H1 (cell line): ENCODE data around the gene ANO2. TPM values are rescaled to one million over a fixed set of nuclear protein-coding genes. Genes with fewer than 3 reads are reported as not detected.

Experiments used
- CTBP2 ChIP-seq: IDR thresholded peaks from 2 replicates; pipeline ENCODE4 v1.7.0; 2011; ENCODE audit warnings: borderline replicate concordance, mild to moderate bottlenecking, moderate library complexity, mixed read lengths, low read length; ENCODE audit not compliant: insufficient read depth, insufficient read length
- polyA plus RNA-seq, 7 experiments: library from polyadenylated mRNA; depleted of rRNA in 3 of 7; stranded (reverse) in 5 of 7; unstranded in 2 of 7; fragments of >200 nt in 5 of 7; fragments of 200-250 nt in 2 of 7; gene quantifications; 1 replicate in 5 of 7; 2 replicates in 1 of 7; 4 replicates in 1 of 7; pipeline versions ENCODE4 v1.2.1 to v1.2.3, GENCODE V29; 2011 to 2013; ENCODE audit warnings: missing spikeins in 2 of 7, mixed read lengths in 2 of 7
- total RNA-seq: library from RNA; stranded (reverse); fragmentation: NEBNext Ultra II Directional; extraction: Animal tissue kit (Norgen Biotek cat#: 25700); gene quantifications from 2 replicates; pipeline ENCODE4 v1.2.1, GENCODE V29; 2021
- TF ChIP-seq, protein P1 (sequence below): fragments of 300-600 bp; sonication (generic); IDR thresholded peaks from 2 replicates; pipeline ENCODE4 v1.7.1; 2012; ENCODE audit warnings: low read length, moderate library complexity, mild to moderate bottlenecking, inconsistent platforms; ENCODE audit not compliant: insufficient replicate concordance

The ANO2 gene
- total and polyA plus RNA-seq, 2 of the 8 experiments (the other 6 are each of a cell fraction or from before 2014, with no cell fraction given): 1.9 to 5.5 TPM

GRCh38 chr12:5730962-5731361 lies 214.1 kb downstream of the ANO2 start (continued):
- TF ChIP-seq, protein P1, sequence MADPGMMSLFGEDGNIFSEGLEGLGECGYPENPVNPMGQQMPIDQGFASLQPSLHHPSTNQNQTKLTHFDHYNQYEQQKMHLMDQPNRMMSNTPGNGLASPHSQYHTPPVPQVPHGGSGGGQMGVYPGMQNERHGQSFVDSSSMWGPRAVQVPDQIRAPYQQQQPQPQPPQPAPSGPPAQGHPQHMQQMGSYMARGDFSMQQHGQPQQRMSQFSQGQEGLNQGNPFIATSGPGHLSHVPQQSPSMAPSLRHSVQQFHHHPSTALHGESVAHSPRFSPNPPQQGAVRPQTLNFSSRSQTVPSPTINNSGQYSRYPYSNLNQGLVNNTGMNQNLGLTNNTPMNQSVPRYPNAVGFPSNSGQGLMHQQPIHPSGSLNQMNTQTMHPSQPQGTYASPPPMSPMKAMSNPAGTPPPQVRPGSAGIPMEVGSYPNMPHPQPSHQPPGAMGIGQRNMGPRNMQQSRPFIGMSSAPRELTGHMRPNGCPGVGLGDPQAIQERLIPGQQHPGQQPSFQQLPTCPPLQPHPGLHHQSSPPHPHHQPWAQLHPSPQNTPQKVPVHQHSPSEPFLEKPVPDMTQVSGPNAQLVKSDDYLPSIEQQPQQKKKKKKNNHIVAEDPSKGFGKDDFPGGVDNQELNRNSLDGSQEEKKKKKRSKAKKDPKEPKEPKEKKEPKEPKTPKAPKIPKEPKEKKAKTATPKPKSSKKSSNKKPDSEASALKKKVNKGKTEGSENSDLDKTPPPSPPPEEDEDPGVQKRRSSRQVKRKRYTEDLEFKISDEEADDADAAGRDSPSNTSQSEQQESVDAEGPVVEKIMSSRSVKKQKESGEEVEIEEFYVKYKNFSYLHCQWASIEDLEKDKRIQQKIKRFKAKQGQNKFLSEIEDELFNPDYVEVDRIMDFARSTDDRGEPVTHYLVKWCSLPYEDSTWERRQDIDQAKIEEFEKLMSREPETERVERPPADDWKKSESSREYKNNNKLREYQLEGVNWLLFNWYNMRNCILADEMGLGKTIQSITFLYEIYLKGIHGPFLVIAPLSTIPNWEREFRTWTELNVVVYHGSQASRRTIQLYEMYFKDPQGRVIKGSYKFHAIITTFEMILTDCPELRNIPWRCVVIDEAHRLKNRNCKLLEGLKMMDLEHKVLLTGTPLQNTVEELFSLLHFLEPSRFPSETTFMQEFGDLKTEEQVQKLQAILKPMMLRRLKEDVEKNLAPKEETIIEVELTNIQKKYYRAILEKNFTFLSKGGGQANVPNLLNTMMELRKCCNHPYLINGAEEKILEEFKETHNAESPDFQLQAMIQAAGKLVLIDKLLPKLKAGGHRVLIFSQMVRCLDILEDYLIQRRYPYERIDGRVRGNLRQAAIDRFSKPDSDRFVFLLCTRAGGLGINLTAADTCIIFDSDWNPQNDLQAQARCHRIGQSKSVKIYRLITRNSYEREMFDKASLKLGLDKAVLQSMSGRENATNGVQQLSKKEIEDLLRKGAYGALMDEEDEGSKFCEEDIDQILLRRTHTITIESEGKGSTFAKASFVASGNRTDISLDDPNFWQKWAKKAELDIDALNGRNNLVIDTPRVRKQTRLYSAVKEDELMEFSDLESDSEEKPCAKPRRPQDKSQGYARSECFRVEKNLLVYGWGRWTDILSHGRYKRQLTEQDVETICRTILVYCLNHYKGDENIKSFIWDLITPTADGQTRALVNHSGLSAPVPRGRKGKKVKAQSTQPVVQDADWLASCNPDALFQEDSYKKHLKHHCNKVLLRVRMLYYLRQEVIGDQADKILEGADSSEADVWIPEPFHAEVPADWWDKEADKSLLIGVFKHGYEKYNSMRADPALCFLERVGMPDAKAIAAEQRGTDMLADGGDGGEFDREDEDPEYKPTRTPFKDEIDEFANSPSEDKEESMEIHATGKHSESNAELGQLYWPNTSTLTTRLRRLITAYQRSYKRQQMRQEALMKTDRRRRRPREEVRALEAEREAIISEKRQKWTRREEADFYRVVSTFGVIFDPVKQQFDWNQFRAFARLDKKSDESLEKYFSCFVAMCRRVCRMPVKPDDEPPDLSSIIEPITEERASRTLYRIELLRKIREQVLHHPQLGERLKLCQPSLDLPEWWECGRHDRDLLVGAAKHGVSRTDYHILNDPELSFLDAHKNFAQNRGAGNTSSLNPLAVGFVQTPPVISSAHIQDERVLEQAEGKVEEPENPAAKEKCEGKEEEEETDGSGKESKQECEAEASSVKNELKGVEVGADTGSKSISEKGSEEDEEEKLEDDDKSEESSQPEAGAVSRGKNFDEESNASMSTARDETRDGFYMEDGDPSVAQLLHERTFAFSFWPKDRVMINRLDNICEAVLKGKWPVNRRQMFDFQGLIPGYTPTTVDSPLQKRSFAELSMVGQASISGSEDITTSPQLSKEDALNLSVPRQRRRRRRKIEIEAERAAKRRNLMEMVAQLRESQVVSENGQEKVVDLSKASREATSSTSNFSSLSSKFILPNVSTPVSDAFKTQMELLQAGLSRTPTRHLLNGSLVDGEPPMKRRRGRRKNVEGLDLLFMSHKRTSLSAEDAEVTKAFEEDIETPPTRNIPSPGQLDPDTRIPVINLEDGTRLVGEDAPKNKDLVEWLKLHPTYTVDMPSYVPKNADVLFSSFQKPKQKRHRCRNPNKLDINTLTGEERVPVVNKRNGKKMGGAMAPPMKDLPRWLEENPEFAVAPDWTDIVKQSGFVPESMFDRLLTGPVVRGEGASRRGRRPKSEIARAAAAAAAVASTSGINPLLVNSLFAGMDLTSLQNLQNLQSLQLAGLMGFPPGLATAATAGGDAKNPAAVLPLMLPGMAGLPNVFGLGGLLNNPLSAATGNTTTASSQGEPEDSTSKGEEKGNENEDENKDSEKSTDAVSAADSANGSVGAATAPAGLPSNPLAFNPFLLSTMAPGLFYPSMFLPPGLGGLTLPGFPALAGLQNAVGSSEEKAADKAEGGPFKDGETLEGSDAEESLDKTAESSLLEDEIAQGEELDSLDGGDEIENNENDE: no peak
- TF ChIP-seq CTBP2: no peak
